IMR-90 (cell line): ENCODE results near the gene WDR46. TPM values are rescaled to one million over a fixed set of nuclear protein-coding genes. Genes with fewer than 3 reads are reported as not detected.
A peak's percentile ranks its signal among the peaks of the same experiment; 100 is the strongest.

Experiments used
- ATAC-seq: fragments of 200-7000 bp; cut with Tn5 transposase; 2 replicates; pipeline ENCODE4 v1.9.1; 2020; ENCODE audit warnings: low read depth, mild to moderate bottlenecking, moderate library complexity
- BruUV-seq: library from RNA; stranded (reverse); fragments of 400-500 nt; replicated peaks from 2 replicates; lab custom pipeline; 2021; lab: Mats Ljungman, UMichigan
- CTCF ChIA-PET: fragments of 300-600 bp; formaldehyde crosslinking; extraction: SDS; loops from one replicate; lab custom pipeline; 2021; ENCODE audit warnings: antibody characterized with exemption; lab: Yijun Ruan, JAX
- POLR2A ChIA-PET: fragments of 300-600 bp; sonication (Branson Sonifier 250); formaldehyde crosslinking; loops from one replicate; lab custom pipeline; 2022; ENCODE audit warnings: antibody characterized with exemption; ENCODE audit not compliant: unreplicated experiment; lab: Charles Lee
- DNase-seq: peaks from one replicate; pipeline ENCODE4 v3.0.0; 2013
- H2AFZ ChIP-seq: replicated peaks from 2 replicates; pipeline ENCODE3; 2013; ENCODE audit warnings: low read length, mild to moderate bottlenecking; ENCODE audit not compliant: poor library complexity
- H2AK5ac ChIP-seq: 2 replicates; pipeline ENCODE4 v1.6.1; 2013; ENCODE audit warnings: low read depth, low read length, inconsistent platforms
- H2AK9ac ChIP-seq: replicated peaks from 2 replicates; pipeline ENCODE3; 2013; ENCODE audit warnings: mild to moderate bottlenecking, low read depth, low read length, moderate library complexity; ENCODE audit not compliant: poor library complexity
- H2BK120ac ChIP-seq: 2 replicates; pipeline ENCODE4 v1.6.1; 2013; ENCODE audit warnings: low read depth, low read length, inconsistent platforms
- H2BK15ac ChIP-seq: 3 replicates; pipeline ENCODE4 v1.6.1; 2013; ENCODE audit warnings: low read depth, low read length, inconsistent platforms
- H2BK20ac ChIP-seq: 2 replicates; pipeline ENCODE4 v1.6.1; 2013; ENCODE audit warnings: low read depth, mild to moderate bottlenecking, inconsistent platforms, low read length, moderate library complexity
- H2BK5ac ChIP-seq: 2 replicates; pipeline ENCODE4 v1.6.1; 2013; ENCODE audit warnings: mild to moderate bottlenecking, low read depth, low read length, inconsistent platforms; ENCODE audit not compliant: poor library complexity, severe bottlenecking
- H3K14ac ChIP-seq: replicated peaks from 2 replicates; pipeline ENCODE4 v1.6.1; 2013; ENCODE audit warnings: low read depth, low read length, inconsistent platforms
- H3K18ac ChIP-seq: 2 replicates; pipeline ENCODE4 v1.6.1; 2013; ENCODE audit warnings: low read depth, low read length, control low read depth
- H3K23ac ChIP-seq: 2 replicates; pipeline ENCODE4 v1.6.1; 2013; ENCODE audit warnings: low read depth, low read length, inconsistent platforms
- H3K27ac ChIP-seq: 2 replicates; pipeline ENCODE4 v1.5.1; 2013; ENCODE audit warnings: mild to moderate bottlenecking, control low read depth, low read length; ENCODE audit not compliant: insufficient read depth
- H3K27me3 ChIP-seq: 2 replicates; pipeline ENCODE4 v1.6.1; 2013; ENCODE audit warnings: low read length; ENCODE audit not compliant: control insufficient read depth, insufficient read depth
- H3K36me3 ChIP-seq: 2 replicates; pipeline ENCODE4 v1.6.1; 2013; ENCODE audit warnings: low read length, mixed read lengths; ENCODE audit not compliant: control insufficient read depth, insufficient read depth
- H3K4ac ChIP-seq: 2 replicates; pipeline ENCODE4 v1.6.1; 2013; ENCODE audit warnings: low read depth, low read length, inconsistent platforms
- H3K4me1 ChIP-seq: 2 replicates; pipeline ENCODE4 v1.6.1; 2013; ENCODE audit warnings: low read length, mixed read lengths; ENCODE audit not compliant: control insufficient read depth, insufficient read depth
- H3K4me2 ChIP-seq: 2 replicates; pipeline ENCODE4 v1.6.1; 2013; ENCODE audit warnings: low read depth, mild to moderate bottlenecking, control low read depth, low read length, moderate library complexity
- H3K4me3 ChIP-seq: 2 replicates; pipeline ENCODE4 v1.5.1; 2013; ENCODE audit warnings: low read depth, mild to moderate bottlenecking, control low read depth, low read length, moderate library complexity; ENCODE audit not compliant: insufficient read depth
- H3K56ac ChIP-seq: 2 replicates; pipeline ENCODE4 v1.6.1; 2013; ENCODE audit warnings: low read length, inconsistent platforms; ENCODE audit not compliant: insufficient read depth; ENCODE audit errors: extremely low read depth
- H3K79me1 ChIP-seq, 2 experiments: 2 replicates each; pipeline ENCODE4 v1.6.1; 2013; ENCODE audit warnings: low read length in 2 of 2, inconsistent platforms in 1 of 2, low read depth in 1 of 2
- H3K9ac ChIP-seq: 2 replicates; pipeline ENCODE4 v1.6.1; 2013; ENCODE audit warnings: low read depth, low read length, control low read depth
- H3K9me1 ChIP-seq: 2 replicates; pipeline ENCODE4 v1.6.1; 2013; ENCODE audit warnings: low read length, inconsistent platforms; ENCODE audit not compliant: insufficient read depth
- H3K9me3 ChIP-seq: 2 replicates; pipeline ENCODE4 v1.6.1; 2013; ENCODE audit warnings: low read length; ENCODE audit not compliant: control insufficient read depth, insufficient read depth
- H4K20me1 ChIP-seq: 2 replicates; pipeline ENCODE4 v1.6.1; 2013; ENCODE audit warnings: low read length, inconsistent platforms; ENCODE audit not compliant: insufficient read depth
- H4K5ac ChIP-seq: 2 replicates; pipeline ENCODE4 v1.6.1; 2013; ENCODE audit warnings: mild to moderate bottlenecking, low read depth, low read length, control low read depth
- H4K8ac ChIP-seq, 2 experiments: 2 replicates each; pipeline ENCODE4 v1.6.1; 2013; ENCODE audit warnings: low read depth in 2 of 2, low read length in 2 of 2, control low read depth in 1 of 2, inconsistent platforms in 1 of 2
- H4K91ac ChIP-seq: 2 replicates; pipeline ENCODE4 v1.6.1; 2013; ENCODE audit warnings: low read depth, low read length, inconsistent platforms; ENCODE audit not compliant: insufficient read depth
- CEBPB ChIP-seq: IDR thresholded peaks from 2 replicates; pipeline ENCODE4 v1.6.1; 2012; ENCODE audit warnings: low read depth, low read length, improper control_type of control experiment
- FOS ChIP-seq: fragments of 150-350 bp; IDR thresholded peaks from 2 replicates; pipeline ENCODE4 v1.6.1; 2016; ENCODE audit warnings: low read depth, low read length
- MAFK ChIP-seq: IDR thresholded peaks from 2 replicates; pipeline ENCODE4 v1.6.1; 2012; ENCODE audit warnings: low read depth, low read length, improper control_type of control experiment
- MAZ ChIP-seq: IDR thresholded peaks from 2 replicates; pipeline ENCODE4 v1.6.1; 2012; ENCODE audit warnings: low read depth, mild to moderate bottlenecking, low read length, improper control_type of control experiment, moderate library complexity, borderline replicate concordance
- MXI1 ChIP-seq: IDR thresholded peaks from 2 replicates; pipeline ENCODE4 v1.6.1; 2012; ENCODE audit warnings: low read depth, mild to moderate bottlenecking, low read length, moderate library complexity, borderline replicate concordance
- NFE2L2 ChIP-seq: fragments of 150-350 bp; IDR thresholded peaks from 2 replicates; pipeline ENCODE4 v1.6.1; 2016; ENCODE audit warnings: low read depth, mild to moderate bottlenecking, low read length
- POLR2A ChIP-seq: IDR thresholded peaks from 2 replicates; pipeline ENCODE4 v1.6.1; 2012; ENCODE audit warnings: mild to moderate bottlenecking, low read depth, low read length
- RFX5 ChIP-seq: IDR thresholded peaks from 2 replicates; pipeline ENCODE4 v1.8.0; 2012; ENCODE audit warnings: low read depth, mild to moderate bottlenecking, low read length, moderate library complexity
- SMC3 ChIP-seq: fragments of 150-350 bp; IDR thresholded peaks from 2 replicates; pipeline ENCODE4 v1.6.1; 2016; ENCODE audit warnings: low read depth, mild to moderate bottlenecking, antibody characterized with exemption, low read length, moderate library complexity
- USF2 ChIP-seq: fragments of 150-350 bp; IDR thresholded peaks from 2 replicates; pipeline ENCODE4 v1.6.1; 2017; ENCODE audit warnings: mild to moderate bottlenecking, antibody characterized with exemption, low read length, low read depth
- WGBS, 2 experiments: methylation state at CpG; one replicate each; pipeline versions ENCODE4 v1.1.5 to v1.1.7; 2013; ENCODE audit warnings: missing lambda C conversion rate in 2 of 2; ENCODE audit not compliant: insufficient read length in 1 of 2; ENCODE audit errors: extremely low coverage in 2 of 2; 5-methylcytosine and 5-hydroxymethylcytosine counted together
- dilution Hi-C: fragments of 300-500 bp; cut with HindIII; formaldehyde crosslinking; loops from one replicate; pipeline ENCODE4 v1.14.3; 2018; ENCODE audit warnings: low sequenced_read_pairs; ENCODE audit not compliant: unreplicated experiment
- in situ Hi-C: fragments of 300-500 bp; cut with MboI; formaldehyde crosslinking; loops from 3 replicates; pipeline ENCODE4 v1.14.3; 2019; ENCODE audit warnings: low sequenced_read_pairs, inconsistent platforms, mixed read lengths
- intact Hi-C: fragments of 100-400 bp; cut with micrococcal nuclease; formaldehyde crosslinking; loops from 2 replicates; pipeline ENCODE4 v1.10.0; 2022
- polyA plus RNA-seq, 3 experiments: library from polyadenylated mRNA; depleted of rRNA; stranded (reverse); fragments of >200 nt; gene quantifications; 2 replicates each; pipeline ENCODE4 v1.2.3, GENCODE V29; 2012; ENCODE audit warnings: low replicate concordance in 1 of 3
- total RNA-seq: library from RNA; depleted of rRNA; stranded (reverse); fragments of >200 nt; gene quantifications from 2 replicates; pipeline ENCODE4 v1.2.3, GENCODE V29; 2012

Gene WDR46
- total and polyA plus RNA-seq, 2 of the 4 experiments (the other 2 are of a cell fraction) = 73.8 to 81.6 TPM

- TF ChIP-seq CEBPB (no peak), FOS (no peak)
Measured at GRCh38 chr6:33314943-33315792, 26.1 kb upstream of the WDR46 start (continued).

DNA sequence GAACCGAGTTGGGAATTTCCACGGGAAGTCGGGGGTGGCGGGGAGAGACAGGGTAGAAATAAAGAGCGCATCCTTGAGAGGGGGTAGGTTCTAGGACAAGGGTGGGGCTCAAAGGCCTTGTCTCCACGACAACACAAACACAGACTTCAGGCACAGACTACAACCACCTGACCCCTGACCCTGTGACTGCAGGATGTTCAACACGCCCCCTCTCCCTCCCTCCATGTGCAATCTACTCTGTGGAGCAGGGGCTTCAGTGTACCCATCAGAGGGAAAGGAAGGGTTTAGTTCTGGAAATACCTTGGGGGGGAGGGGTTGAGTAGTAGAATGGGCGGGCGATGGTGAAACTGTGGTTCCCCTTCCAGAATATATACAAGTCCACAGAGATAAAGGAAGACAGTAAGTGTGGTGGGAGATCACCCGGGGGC lies 25.5 kb upstream of the WDR46 start:
- in situ Hi-C loops (no loop called here), dilution Hi-C loops (no loop called here), intact Hi-C loops (loop anchor here (5.0 kb wide), 1 partner anchor 103 kb away; the partner anchor contains the start of gene CUTA)
- TF ChIP-seq NFE2L2 = no peak
- TF ChIP-seq RFX5 = no peak
- no peak for TF ChIP-seq POLR2A
- TF ChIP-seq MAFK = no peak
- TF ChIP-seq SMC3 = no peak
- no peak for TF ChIP-seq CEBPB
- no peak for TF ChIP-seq MXI1
- 0 out of 2 replicates have a peak, but pooled peaks have one; percentile 26 for TF ChIP-seq USF2
- TF ChIP-seq MAZ = peak; percentile 26; the same call in 1 of the 2 replicates
- Histone ChIP-seq H2AK5ac (peak overlapping the region; percentile 98), H3K4me3 (peak overlapping the region; percentile 64), H3K9me1 (peaks cover 12% of the 10 kb centered on the region), H3K4me1 (peaks cover 20% of the 10 kb centered on the region), H3K23ac (peak overlapping the region; percentile 94), H2BK120ac (peak overlapping the region; percentile 86), H3K4ac (peak overlapping the region; percentile 98), H2AK9ac (peak overlapping the region; percentile 99), H4K20me1 (peaks cover 17% of the 10 kb centered on the region), H2BK15ac (peak overlapping the region; percentile 53; the same call in 2 of the 3 replicates), H3K9me3 (no peaks in the 10 kb centered on the region), H2BK20ac (peak overlapping the region; percentile 68), H3K36me3 (peaks cover 13% of the 10 kb centered on the region), H3K18ac (peak overlapping the region; percentile 15), H4K5ac (peak overlapping the region; percentile 36), H2BK5ac (peak overlapping the region; percentile 95), H3K14ac (peak overlapping the region; percentile 93), H4K91ac (peak overlapping the region; percentile 92), H3K79me1 (peaks cover 29 to 80% of the 10 kb centered on the region in 2 experiments; a peak in 3 of 4 replicates), H3K56ac (peak overlapping the region; percentile 94), H3K27ac (peak overlapping the region; percentile 97), H2AFZ (peak overlapping the region; percentile 96), H3K4me2 (peak overlapping the region; percentile 78), H3K9ac (peak overlapping the region; percentile 96), H3K27me3 (no peaks in the 10 kb centered on the region), H4K8ac (peak overlapping the region; percentile 79 to 96)
- WGBS, 2 experiments = no CpG with 5 or more reads among the region's 10 CpGs
- DNase-seq (peak; percentile 86), ATAC-seq (peak; percentile 4)
- ChIA-PET CTCF (no interaction called here), POLR2A (no interaction called here)
- no TSS peak for BruUV-seq
